Temporal lobe (tissue), 2 donors: ENCODE measurements around the gene MIPOL1. TPM values are rescaled to one million over a fixed set of nuclear protein-coding genes. Genes with fewer than 3 reads are reported as not detected.

ENCODE experiments used
- small RNA-seq: library from RNA; depleted of rRNA; stranded (forward); fragments of <200 nt; gene quantifications from one replicate; pipeline ENCODE3, GENCODE V24; 2014; ENCODE audit warnings: low replicate concordance
- total RNA-seq: library from RNA; depleted of rRNA; stranded (reverse); fragments of >200 nt; gene quantifications from one replicate; pipeline ENCODE4 v1.2.3, GENCODE V29; 2014

MIPOL1 gene
- total RNA-seq, 1 donor from 2014 or later, result 17.0 TPM

Small RNA genes within 50 kb of the gene (small RNA-seq; reads per million reads assigned to genes)
- gene RNU6-273P (not detected), gene RNU6-886P (not detected)

Other genes starting within 250 kb of the MIPOL1 start
- 0.25 TPM for gene SLC25A21, start 25.3 kb upstream of the MIPOL1 start, total RNA-seq